Mesendoderm (in vitro differentiated cells): ENCODE results near the gene KLHL36. TPM values are rescaled to one million over a fixed set of nuclear protein-coding genes. Genes with fewer than 3 reads are reported as not detected.
A peak's percentile ranks its signal among the peaks of the same experiment; 100 is the strongest.

Source experiments
- DNase-seq: peaks from one replicate; pipeline ENCODE4 v3.0.0; 2013
- H2AK5ac ChIP-seq: 2 replicates; pipeline ENCODE4 v1.6.1; 2013; ENCODE audit warnings: low read length, inconsistent platforms
- H2BK120ac ChIP-seq: 2 replicates; pipeline ENCODE4 v1.6.1; 2013; ENCODE audit warnings: low read depth, mild to moderate bottlenecking, low read length, moderate library complexity, mixed read lengths
- H2BK15ac ChIP-seq: replicated peaks from 2 replicates; pipeline ENCODE4 v1.6.1; 2013; ENCODE audit warnings: low read depth, mild to moderate bottlenecking, moderate library complexity
- H2BK5ac ChIP-seq: 2 replicates; pipeline ENCODE4 v1.6.1; 2013; ENCODE audit warnings: low read length, inconsistent platforms
- H3K18ac ChIP-seq: 2 replicates; pipeline ENCODE4 v1.6.1; 2013; ENCODE audit warnings: mild to moderate bottlenecking, low read length, mixed read lengths
- H3K23ac ChIP-seq: one replicate; pipeline ENCODE4 v1.6.1; 2013; ENCODE audit warnings: low read length
- H3K27ac ChIP-seq: 2 replicates; pipeline ENCODE4 v1.5.1; 2013; ENCODE audit warnings: low read depth, mild to moderate bottlenecking, inconsistent platforms, low read length, moderate library complexity
- H3K27me3 ChIP-seq: 2 replicates; pipeline ENCODE4 v1.6.1; 2013; ENCODE audit warnings: low read length, control low read depth, mild to moderate bottlenecking, inconsistent platforms; ENCODE audit not compliant: insufficient read depth, poor library complexity
- H3K36me3 ChIP-seq: 2 replicates; pipeline ENCODE4 v1.6.1; 2013; ENCODE audit warnings: low read length, inconsistent platforms; ENCODE audit not compliant: control insufficient read depth, insufficient read depth
- H3K4ac ChIP-seq: one replicate; pipeline ENCODE4 v1.6.1; 2013; ENCODE audit warnings: low read depth, mild to moderate bottlenecking, low read length, moderate library complexity
- H3K4me1 ChIP-seq: 2 replicates; pipeline ENCODE4 v1.6.1; 2013; ENCODE audit warnings: low read depth, low read length, inconsistent platforms; ENCODE audit not compliant: control insufficient read depth
- H3K4me2 ChIP-seq: 2 replicates; pipeline ENCODE4 v1.6.1; 2013; ENCODE audit warnings: low read length
- H3K4me3 ChIP-seq: 2 replicates; pipeline ENCODE4 v1.5.1; 2013; ENCODE audit warnings: mild to moderate bottlenecking, low read length
- H3K56ac ChIP-seq: one replicate; pipeline ENCODE4 v1.6.1; 2013; ENCODE audit warnings: low read length
- H3K79me1 ChIP-seq: 2 replicates; pipeline ENCODE4 v1.6.1; 2013; ENCODE audit warnings: low read length, inconsistent platforms
- H3K79me2 ChIP-seq: 2 replicates; pipeline ENCODE4 v1.6.1; 2013; ENCODE audit warnings: mild to moderate bottlenecking, low read length; ENCODE audit not compliant: control insufficient read depth, insufficient read depth
- H3K9ac ChIP-seq: 2 replicates; pipeline ENCODE4 v1.6.1; 2013; ENCODE audit warnings: low read length, inconsistent platforms
- H4K5ac ChIP-seq: one replicate; pipeline ENCODE4 v1.6.1; 2013; ENCODE audit warnings: low read length
- H4K8ac ChIP-seq: one replicate; pipeline ENCODE4 v1.6.1; 2013; ENCODE audit warnings: low read depth, mild to moderate bottlenecking, control low read depth, low read length, moderate library complexity
- WGBS: extraction: QIAGEN DNeasy Blood & Tissue Kit; methylation state at CpG from one replicate; pipeline ENCODE4 v1.1.7; 2013; ENCODE audit warnings: low lambda C conversion rate, missing lambda C conversion rate; ENCODE audit not compliant: insufficient coverage; ENCODE audit errors: extremely low coverage; 5-methylcytosine and 5-hydroxymethylcytosine counted together
- polyA plus RNA-seq, 2 experiments: library from polyadenylated mRNA; stranded (reverse); fragments of 200-250 nt; gene quantifications; one replicate each; pipeline ENCODE4 v1.2.3, GENCODE V29; 2013

The KLHL36 gene
- 6.7 TPM for polyA plus RNA-seq (2013, experiment 1 of 2)
- 7.3 TPM for polyA plus RNA-seq (2013, experiment 2 of 2)

GRCh38 chr16:84647828-84648594 is at the start of gene KLHL36:
KLHL36 (plus strand) TSS chr16:84648511; CDS start chr16:84650868, 2,357 bp downstream.
- H3K79me2 ChIP-seq, result no peaks in the 10 kb centered on the region
- WGBS, result no CpG with 5 or more reads among the region's 77 CpGs
- H3K4me1 ChIP-seq, result no peaks in the 10 kb centered on the region
- no peak within 1 kb of the TSS for H2BK15ac ChIP-seq
- no peak for DNase-seq
- no peak within 1 kb of the TSS for H2BK5ac ChIP-seq
- no peaks in the 10 kb centered on the region for H3K27me3 ChIP-seq
- peak within 1 kb of the TSS; percentile 88 for H3K18ac ChIP-seq
- no peaks in the 10 kb centered on the region for H3K79me1 ChIP-seq
- peak within 1 kb of the TSS; percentile 69 for H3K23ac ChIP-seq
- peak within 1 kb of the TSS; percentile 84 for H3K4me2 ChIP-seq
- peak within 1 kb of the TSS; percentile 92 for H3K56ac ChIP-seq
- H3K27ac ChIP-seq, result no peak within 1 kb of the TSS
- peak within 1 kb of the TSS; percentile 58 for H3K4me3 ChIP-seq
- H3K4ac ChIP-seq, result no peak within 1 kb of the TSS
- H3K9ac ChIP-seq, result peak within 1 kb of the TSS; percentile 83
- no peak within 1 kb of the TSS for H2AK5ac ChIP-seq
- H4K5ac ChIP-seq, result no peak within 1 kb of the TSS
- no peak within 1 kb of the TSS for H4K8ac ChIP-seq
- no peak within 1 kb of the TSS for H2BK120ac ChIP-seq
- H3K36me3 ChIP-seq, result no peaks in the 10 kb centered on the region

GRCh38 chr16:84599521-84600202 is 48.6 kb upstream of the KLHL36 start:
- no peaks in the 10 kb centered on the region for H3K27me3 ChIP-seq
- H2BK15ac ChIP-seq, result no peak overlapping the region
- no peak overlapping the region for H3K23ac ChIP-seq
- peak overlapping the region; percentile 22 for H3K4me2 ChIP-seq
- peak overlapping the region; percentile 78 for H3K56ac ChIP-seq
- H3K79me1 ChIP-seq, result peaks cover 9% of the 10 kb centered on the region
- H3K79me2 ChIP-seq, result no peaks in the 10 kb centered on the region
- H3K4me3 ChIP-seq, result no peak overlapping the region
- no CpG with 5 or more reads among the region's 12 CpGs for WGBS
- H4K8ac ChIP-seq, result no peak overlapping the region
- H3K36me3 ChIP-seq, result no peaks in the 10 kb centered on the region
- H2BK5ac ChIP-seq, result peak overlapping the region; percentile 33
- H3K4ac ChIP-seq, result no peak overlapping the region
- no peak overlapping the region for H3K18ac ChIP-seq
- H2AK5ac ChIP-seq, result no peak overlapping the region
- H2BK120ac ChIP-seq, result no peak overlapping the region
- H3K4me1 ChIP-seq, result peaks cover 8% of the 10 kb centered on the region
- H4K5ac ChIP-seq, result no peak overlapping the region
- H3K9ac ChIP-seq, result peak overlapping the region; percentile 36
- DNase-seq, result peak; percentile 95
- H3K27ac ChIP-seq, result peak overlapping the region; percentile 88

- Histone ChIP-seq H2AK5ac (no peak overlapping the region), H3K4me2 (no peak overlapping the region), H2BK15ac (no peak overlapping the region), H3K56ac (no peak overlapping the region), H3K23ac (no peak overlapping the region), H2BK5ac (no peak overlapping the region), H3K27ac (peak overlapping the region; percentile 46), H3K36me3 (no peaks in the 10 kb centered on the region), H3K4me1 (peaks cover 8% of the 10 kb centered on the region), H3K27me3 (no peaks in the 10 kb centered on the region), H3K18ac (no peak overlapping the region), H3K4me3 (no peak overlapping the region), H2BK120ac (no peak overlapping the region), H3K79me2 (no peaks in the 10 kb centered on the region), H3K9ac (peak overlapping the region; percentile 30), H3K4ac (no peak overlapping the region), H4K8ac (no peak overlapping the region), H4K5ac (no peak overlapping the region), H3K79me1 (peaks cover 9% of the 10 kb centered on the region)
- DNase-seq, result no peak
- no CpG with 5 or more reads among the region's 25 CpGs for WGBS
Observed at GRCh38 chr16:84600343-84601229, 47.7 kb upstream of the KLHL36 start.

GRCh38 chr16:84603140-84603816 is 45.0 kb upstream of the KLHL36 start:
- no peak overlapping the region for H3K23ac ChIP-seq
- no peaks in the 10 kb centered on the region for H3K27me3 ChIP-seq
- H4K8ac ChIP-seq, result no peak overlapping the region
- no peak overlapping the region for H3K9ac ChIP-seq
- no peak for DNase-seq
- H3K79me1 ChIP-seq, result peaks cover 7% of the 10 kb centered on the region
- no peaks in the 10 kb centered on the region for H3K36me3 ChIP-seq
- H4K5ac ChIP-seq, result no peak overlapping the region
- no peak overlapping the region for H2BK120ac ChIP-seq
- no peak overlapping the region for H3K4me3 ChIP-seq
- H3K18ac ChIP-seq, result no peak overlapping the region
- H3K27ac ChIP-seq, result no peak overlapping the region
- H2BK5ac ChIP-seq, result no peak overlapping the region
- no peak overlapping the region for H3K4ac ChIP-seq
- H3K79me2 ChIP-seq, result peaks cover 2% of the 10 kb centered on the region
- H3K4me1 ChIP-seq, result peaks cover 8% of the 10 kb centered on the region
- WGBS, result no CpG with 5 or more reads among the region's 23 CpGs
- H3K4me2 ChIP-seq, result no peak overlapping the region
- no peak overlapping the region for H3K56ac ChIP-seq
- H2BK15ac ChIP-seq, result no peak overlapping the region
- H2AK5ac ChIP-seq, result no peak overlapping the region

GRCh38 chr16:84603940-84604339 is 44.4 kb upstream of the KLHL36 start:
- Histone ChIP-seq H3K56ac (no peak overlapping the region), H3K4me2 (no peak overlapping the region), H3K27ac (no peak overlapping the region), H2AK5ac (no peak overlapping the region), H2BK120ac (no peak overlapping the region), H3K36me3 (no peaks in the 10 kb centered on the region), H3K18ac (no peak overlapping the region), H3K4ac (no peak overlapping the region), H3K4me3 (no peak overlapping the region), H3K23ac (no peak overlapping the region), H3K27me3 (no peaks in the 10 kb centered on the region), H4K5ac (no peak overlapping the region), H3K79me1 (peaks cover 7% of the 10 kb centered on the region), H3K4me1 (peaks cover 8% of the 10 kb centered on the region), H4K8ac (no peak overlapping the region), H2BK15ac (no peak overlapping the region), H2BK5ac (no peak overlapping the region), H3K9ac (no peak overlapping the region), H3K79me2 (peaks cover 2% of the 10 kb centered on the region)
- DNase-seq, result no peak
- WGBS, result no CpG with 5 or more reads among the region's 10 CpGs
